GM21717 (cell line): Measurements from ENCODE around the gene TPPP3.

Experiments used
- ATAC-seq: cut with Tn5 transposase; IDR thresholded peaks from one replicate; pipeline ENCODE4 v1.9.1; 2021; ENCODE audit warnings: mild to moderate bottlenecking, moderate library complexity; ENCODE audit not compliant: unreplicated experiment

Gene TPPP3

DNA sequence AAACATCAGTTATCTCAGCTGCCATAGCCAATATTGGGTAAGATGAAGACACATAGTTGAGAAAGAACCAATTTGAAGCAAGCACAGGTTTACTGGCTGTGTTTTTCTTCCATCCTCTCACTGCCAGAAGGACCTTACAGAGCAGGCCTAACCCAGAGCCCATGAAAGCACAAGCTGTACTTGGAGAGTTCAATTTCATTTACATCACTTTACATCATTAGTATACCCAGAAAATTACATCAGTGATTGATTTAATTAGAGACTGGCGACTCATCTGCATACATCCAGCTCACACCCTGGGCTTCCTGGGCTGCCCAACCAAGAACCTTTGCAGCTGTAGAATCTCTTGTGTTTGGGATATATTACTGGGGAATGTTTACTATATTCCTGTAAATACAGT lies 43.0 kb downstream of the TPPP3 start:
- ATAC-seq, result no peak

DNA sequence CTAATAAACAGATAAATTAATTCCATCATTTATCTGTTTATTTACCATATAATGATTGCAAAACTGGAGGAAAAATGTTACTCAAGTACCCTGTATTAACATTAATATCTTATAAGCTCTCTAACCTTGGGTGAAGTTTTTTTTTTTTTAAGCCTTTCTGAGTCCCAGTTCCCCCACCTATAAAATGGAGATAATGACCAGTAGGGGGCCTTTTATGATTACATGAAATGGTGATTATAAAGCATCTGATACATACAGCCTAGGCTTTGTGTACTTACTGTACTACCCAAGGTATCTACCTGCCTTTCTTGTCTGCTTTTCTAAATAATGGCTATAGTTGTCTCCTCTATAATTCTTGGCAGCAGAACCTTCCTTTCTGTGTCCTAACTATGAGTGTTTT lies 44.1 kb downstream of the TPPP3 start:
- ATAC-seq, result no peak

DNA sequence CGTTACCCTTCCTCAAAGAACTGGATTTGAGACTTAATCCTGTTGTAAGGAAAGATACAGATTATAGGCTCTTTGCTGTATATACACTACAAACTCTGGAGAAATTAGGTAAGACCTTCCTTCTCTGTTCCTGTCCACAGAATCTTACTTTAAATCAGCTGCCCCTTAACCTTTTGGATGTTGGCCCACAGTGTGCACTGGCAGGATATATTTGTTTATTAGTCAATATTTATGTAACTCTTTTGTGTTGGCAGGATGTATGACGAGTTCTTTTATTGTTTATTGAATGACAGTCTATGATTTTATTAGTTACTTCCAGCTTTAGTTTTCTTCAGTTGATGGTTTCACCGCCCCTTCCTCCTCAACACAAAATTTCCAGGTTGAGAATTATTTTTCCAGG lies 47.0 kb downstream of the TPPP3 start:
- ATAC-seq, result no peak

DNA sequence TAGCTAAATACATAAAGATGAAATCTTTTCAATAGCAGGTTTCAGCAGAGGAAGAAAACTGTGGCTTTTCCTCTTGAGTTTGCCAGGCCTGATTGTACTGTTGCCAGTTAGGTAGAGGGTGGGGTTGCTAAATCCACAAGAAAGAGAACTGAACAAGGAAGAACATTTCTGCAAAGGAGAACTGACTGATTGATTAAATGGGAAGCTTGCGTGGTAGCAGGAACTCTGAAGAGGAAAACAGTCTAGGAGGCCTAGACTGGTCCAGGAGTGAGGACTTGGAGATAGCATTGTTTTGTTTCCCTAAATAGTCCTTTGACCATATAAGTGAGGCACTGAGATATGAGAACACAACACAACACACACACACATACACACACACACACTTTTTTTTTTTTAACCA lies 47.9 kb downstream of the TPPP3 start:
- no peak for ATAC-seq

DNA sequence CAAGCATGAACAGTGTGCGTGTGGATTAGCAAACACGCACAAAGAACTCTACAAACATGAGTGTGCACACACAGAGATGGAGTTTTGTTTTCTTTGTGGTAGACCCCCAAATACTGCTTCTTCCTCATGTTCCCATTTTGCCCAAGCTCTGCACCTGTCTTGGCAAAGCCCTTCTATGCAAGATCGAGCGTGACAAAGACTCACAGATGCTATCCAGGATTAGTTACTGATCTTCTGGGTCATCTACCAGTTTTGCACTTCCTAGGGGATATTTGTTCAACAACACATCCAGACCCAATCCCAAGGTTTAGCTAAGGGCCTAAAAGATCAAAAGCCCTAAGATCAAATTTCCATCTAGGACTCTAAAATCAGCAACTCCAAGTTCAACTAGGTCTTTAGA lies 50.7 kb downstream of the TPPP3 start:
- no peak for ATAC-seq

DNA sequence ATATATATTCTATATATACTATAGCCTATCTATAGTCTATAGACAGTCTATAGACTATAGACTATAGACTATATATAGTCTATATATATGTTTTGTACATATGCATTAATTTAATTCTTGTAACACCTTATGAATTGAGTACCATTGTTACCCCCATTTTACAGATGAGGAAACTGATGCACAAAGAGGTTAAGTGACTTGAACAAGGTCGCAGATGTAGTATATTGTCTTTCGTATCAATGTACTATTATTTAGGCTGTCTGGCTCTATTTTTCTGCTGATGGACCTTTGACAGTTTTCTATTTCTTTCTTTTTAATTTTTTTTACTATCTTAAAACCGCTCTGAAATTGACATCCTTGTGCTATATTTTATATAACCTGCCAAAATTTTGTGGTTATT lies 52.0 kb downstream of the TPPP3 start:
- no peak for ATAC-seq
